Stimulated activated CD8-positive, alpha-beta memory T cell treated with anti-CD3 and anti-CD28 coated beads, Interleukin-7, amount 100 ng/mL, for 4 hours (primary cell): ENCODE data around the gene SLC25A20.
A peak's percentile ranks its signal among the peaks of the same experiment; 100 is the strongest.
"Not testable (repeated sequence)": the region's sequence is repeated elsewhere in the genome, so short reads cannot be mapped to it uniquely, and the experiment has no call there.

ENCODE experiments used
- DNase-seq, 2 donors: peaks; one replicate each; pipeline ENCODE4 v3.0.0-alpha.2; 2020; ENCODE audit warnings: low read depth in 2 of 2

Gene SLC25A20, protein sequence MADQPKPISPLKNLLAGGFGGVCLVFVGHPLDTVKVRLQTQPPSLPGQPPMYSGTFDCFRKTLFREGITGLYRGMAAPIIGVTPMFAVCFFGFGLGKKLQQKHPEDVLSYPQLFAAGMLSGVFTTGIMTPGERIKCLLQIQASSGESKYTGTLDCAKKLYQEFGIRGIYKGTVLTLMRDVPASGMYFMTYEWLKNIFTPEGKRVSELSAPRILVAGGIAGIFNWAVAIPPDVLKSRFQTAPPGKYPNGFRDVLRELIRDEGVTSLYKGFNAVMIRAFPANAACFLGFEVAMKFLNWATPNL

DNA sequence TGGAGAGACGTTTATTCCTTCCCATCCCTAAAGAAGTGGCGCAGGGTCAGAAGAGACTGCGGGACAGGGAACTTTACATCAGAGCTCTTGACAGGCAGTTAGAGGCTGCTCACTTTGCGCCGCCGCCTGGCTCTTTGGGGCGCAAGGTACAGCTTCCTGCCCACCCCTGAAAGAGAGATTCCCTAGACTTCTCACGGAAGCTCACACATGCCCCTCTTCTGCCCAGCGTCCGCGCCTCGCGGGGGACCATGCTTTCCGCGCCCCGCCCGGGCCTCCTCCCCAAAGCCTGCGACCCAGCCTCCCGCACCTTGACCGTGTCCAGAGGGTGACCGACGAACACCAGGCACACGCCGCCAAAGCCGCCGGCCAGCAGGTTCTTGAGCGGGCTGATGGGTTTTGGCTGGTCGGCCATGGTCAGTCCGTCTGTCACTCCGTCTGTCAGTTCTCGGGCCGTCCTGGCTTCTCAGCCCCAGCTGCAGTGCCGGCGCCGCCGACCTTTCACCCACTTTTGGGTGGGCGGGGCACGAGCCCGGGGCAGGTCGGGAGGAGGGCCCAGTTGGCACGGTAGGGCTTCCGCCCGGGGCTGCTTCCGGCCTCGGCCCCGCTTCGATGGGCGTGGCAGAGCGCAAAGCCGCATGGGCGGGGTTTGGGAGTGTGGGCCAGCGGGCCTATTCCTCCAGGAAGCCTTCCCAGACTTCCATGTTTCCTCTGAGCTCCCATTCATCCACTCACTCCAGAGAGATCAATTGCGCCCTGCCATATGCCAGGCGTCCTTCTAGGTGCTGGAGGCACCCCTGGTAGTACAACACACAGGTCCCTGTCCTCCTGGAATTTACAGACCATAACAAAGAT lies at the start of gene SLC25A20:
Gene SLC25A20 (minus strand): TSS at position 500 of the 852 bp plus-strand sequence. CDS start 88 bp downstream, at position 412.
- DNase-seq, result peak; percentile 84 to 87

DNA sequence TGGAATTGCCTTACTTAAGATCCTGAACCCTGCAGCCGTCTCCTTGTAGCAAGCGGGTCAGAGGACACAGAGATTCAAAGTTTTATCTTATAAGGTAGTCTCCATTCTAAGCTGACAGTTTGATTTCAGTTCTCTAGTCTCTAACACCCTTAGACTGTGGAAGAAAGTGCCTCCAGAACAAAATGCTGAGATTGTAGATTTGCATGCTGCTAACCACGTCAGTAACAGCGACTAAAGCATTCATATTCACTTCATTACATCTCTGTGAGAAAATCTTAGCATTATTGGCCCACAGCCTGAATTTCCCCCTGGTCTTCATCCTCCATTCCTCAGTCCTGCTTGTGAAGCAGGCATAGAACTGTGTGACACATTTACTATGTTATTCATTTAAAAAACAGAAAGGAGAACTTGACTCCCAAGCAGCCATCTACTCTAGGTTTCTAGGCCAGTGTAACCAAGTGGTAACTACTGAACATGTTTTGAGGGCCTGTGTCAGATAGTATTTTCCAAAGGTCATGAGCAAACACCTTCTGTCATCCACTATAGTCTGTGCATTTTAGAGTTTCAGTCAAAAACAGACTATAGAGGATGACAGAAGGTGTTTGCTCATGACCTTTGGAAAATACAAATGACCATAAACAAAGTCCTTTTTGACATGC lies 47.3 kb upstream of the SLC25A20 start:
- no peak for DNase-seq

DNA sequence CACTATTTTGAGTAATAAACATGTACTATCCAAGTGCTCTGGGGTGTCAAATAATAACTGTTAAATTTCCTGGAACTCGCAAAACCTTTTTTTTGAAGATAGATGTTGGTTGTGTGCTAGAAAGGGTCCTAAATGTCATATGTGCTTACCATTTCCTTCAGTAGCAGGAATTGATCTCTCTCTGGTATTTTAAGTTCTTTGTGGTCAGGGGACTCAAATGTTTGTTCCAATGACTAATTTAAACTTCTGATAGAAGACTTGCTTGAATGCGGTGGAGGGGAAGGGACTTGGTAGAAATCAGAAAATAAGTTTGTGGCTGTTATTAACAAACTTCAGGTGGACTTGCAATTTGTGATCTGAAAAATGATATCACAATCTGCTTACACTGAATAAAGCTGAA lies 46.8 kb upstream of the SLC25A20 start:
- DNase-seq, result no peak

DNA sequence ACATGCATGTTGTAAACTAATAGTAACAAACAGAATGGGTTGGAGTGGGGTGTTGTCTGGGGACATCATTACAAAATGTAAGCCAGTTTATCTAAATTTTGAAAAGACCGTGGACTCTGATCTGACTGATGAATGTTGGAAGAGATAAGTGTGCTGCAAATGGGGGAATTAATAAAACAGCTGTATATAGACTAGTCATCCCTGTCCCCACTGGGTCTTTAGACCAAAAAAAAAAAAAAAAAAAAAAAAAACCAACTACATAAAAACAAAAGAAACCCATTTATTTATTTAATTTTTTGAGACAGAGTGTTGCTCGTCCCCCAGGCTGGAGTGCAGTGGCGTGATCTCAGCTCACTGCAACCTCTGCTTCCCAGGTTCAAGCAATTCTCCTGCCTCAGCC lies 40.0 kb upstream of the SLC25A20 start:
- DNase-seq, result no peak

DNA sequence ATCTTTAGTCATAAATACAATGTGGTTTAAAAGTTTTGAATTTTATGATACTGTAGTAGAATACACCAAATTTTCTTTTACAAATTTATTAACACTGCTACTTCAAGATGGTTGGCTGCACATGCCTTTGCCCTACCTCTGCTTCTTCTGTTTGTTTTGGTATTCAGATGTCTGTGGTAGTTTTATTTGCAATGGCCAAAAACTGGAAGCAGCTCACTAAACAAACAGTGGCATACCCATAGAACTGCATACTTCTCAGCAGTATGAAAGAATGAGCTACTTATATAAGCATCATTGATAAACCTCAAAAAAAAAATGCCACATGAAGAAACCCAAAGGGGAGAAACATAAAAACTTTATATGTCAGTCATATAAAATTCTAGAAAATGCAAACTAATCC lies 39.5 kb upstream of the SLC25A20 start:
- DNase-seq, result no peak

DNA sequence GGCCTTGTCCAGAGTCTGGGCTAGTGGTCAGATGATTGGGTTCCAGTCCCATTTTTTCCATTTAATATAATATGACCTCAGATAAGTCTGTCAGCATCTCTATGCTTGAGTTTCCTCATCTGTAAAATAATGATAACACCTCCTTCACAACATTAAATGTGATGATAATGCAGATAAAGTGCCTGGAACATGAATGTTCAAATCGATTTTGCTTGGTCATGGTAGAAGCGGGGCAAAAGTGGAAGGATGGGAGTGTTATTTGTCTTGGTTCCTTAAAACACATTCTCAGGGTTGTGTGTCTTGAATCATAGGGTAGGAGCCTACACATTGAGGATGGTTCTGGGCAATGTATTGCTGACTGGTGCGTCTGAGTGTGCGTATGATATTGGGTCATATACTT lies 36.8 kb upstream of the SLC25A20 start:
- DNase-seq, result no peak

DNA sequence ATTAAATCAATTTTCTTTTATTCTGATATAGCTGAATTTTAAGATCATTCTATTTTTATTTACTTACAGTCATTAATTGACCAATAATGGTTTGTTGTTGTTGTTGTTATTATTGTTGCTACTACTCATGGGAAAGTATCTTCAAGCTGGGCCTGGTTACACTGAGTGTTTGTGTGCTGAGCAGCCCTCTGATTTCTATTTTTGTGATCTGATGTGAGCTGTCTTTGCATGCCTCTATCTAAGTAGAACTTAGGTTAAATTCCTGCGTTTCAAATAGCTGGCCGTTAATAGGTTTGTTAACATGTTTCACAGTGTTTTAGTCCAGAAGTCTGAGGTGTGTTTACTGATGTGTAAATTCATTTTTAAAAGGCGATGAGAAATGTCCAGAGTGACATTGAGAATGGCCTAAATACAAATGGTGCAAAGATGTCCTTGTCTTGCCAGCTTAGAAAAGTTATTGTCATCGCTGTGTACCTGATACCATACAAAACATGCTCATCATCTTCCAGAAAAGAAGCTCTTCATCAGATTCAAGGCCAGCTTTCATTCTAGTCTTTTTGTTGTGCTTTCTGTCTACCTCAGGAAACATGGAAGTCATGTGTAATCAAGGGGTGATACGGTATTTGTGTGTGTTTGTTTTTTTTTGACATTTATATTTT lies 35.8 kb upstream of the SLC25A20 start:
- DNase-seq, result no peak

DNA sequence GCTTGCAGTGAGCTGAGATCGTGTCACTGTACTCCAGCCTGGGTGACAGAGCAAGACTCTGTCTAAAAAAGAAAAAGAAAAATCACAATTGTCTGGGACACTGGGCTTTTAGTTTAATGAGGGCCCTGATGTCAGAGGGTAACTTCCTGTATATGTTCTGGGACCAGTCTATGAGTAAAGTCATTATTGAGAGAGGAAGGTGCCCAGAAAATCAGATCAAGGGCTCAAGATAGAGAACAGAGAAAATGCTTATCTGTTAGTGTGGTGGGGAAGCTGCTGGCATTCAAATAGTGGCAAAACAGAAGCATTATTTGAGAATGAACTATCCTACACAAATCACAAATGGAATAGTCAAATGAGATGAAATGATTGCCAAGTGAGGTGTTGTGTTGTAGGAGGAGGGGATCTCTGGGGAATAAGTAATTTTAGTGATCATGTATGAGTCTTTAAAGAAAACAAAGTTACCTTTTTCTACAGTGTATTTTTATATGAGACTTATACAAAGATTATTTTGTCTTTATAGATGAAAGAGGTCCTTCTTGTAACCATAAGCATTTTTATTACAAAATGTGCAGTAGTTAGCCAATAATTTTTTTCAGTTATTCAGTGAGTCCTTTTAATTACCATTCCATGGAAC lies 33.4 kb upstream of the SLC25A20 start:
- DNase-seq, result no peak

DNA sequence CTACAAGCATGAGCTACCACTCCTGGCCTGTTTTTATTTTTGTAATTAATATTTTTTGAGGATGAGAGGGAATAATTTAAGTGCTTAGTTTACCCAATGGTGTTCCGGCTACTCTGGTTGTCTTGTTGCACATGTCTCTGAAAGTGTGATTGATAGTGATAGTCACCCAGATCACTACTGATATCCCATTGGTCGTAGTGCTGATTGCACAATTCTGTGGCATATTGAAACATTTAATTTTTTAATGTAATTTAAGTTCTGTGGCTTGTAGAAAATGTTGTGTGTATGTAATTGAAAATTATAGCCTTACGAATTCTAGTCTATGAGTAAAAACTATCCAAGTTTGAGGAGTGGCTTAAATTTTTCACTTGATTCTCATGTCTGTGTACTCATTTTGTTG lies 31.9 kb upstream of the SLC25A20 start:
- DNase-seq, result no peak

DNA sequence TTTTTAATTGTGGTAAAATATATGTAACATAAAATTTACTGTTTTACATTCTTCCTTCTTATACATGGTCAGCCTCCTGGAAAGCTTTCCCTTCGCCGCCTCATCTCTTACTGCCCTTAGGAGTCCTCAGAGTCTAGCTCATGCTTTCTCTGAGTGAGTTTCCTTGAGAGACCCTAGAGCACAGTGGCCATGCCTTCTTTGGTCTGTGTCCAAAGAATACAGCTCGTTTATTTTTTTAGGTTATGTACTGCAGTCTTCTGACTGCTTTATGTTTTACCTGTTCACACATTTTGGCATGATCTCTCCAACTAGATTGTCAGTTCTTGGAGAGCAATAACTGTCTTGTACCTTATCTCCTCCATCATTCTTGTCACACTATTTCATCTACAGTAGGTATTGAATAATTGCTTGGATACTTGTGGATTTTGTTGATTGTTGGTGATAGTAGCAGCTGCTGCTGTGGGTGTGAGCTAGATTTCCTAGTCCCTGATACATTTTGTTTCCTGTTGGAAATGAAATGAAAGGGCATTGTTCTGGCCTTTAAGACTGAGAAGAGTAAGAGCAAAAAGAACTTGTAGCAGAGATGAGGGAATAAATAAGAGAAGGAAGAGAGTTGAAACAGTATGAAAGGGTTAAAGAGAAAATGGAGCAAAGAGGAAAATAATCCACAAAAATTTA lies 30.8 kb upstream of the SLC25A20 start:
- DNase-seq, result no peak

DNA sequence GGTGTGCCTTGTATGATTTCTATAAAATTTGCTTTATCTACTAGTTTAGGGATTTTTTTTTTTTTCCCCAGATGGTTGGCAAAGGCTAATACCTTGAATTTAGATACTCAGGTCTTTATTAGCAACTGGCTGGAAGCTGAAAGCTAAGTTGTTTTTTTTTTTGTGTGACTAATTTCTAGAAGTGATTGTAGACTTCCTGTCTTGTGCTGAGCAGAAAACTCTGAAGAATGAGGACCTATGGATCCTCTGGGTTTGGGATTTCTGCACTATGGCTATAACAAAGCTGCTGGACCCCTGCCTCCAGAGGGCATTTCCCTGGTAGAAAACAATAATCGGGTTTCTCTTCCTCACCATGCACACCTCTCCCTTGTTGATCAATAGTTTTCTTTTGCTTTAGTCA lies 30.0 kb upstream of the SLC25A20 start:
- no peak for DNase-seq

DNA sequence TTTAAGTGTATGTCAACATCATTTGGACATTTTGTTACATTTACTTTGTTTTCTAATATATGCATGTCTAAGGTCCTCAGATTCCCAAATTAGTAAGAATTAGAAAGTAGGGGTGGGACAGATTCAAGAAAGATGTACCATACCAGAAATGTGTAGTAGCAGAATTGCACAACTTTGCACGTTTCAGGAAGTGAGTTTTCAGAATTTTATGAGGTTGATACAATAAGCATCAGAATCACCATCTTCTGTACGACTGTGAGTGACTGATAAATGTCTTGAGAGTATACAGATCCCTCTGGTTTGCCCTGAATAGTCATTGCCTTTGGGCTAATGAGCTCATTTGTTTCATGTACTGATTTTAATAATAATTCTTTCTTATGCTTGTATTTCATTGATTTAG lies 29.2 kb upstream of the SLC25A20 start:
- no peak for DNase-seq

DNA sequence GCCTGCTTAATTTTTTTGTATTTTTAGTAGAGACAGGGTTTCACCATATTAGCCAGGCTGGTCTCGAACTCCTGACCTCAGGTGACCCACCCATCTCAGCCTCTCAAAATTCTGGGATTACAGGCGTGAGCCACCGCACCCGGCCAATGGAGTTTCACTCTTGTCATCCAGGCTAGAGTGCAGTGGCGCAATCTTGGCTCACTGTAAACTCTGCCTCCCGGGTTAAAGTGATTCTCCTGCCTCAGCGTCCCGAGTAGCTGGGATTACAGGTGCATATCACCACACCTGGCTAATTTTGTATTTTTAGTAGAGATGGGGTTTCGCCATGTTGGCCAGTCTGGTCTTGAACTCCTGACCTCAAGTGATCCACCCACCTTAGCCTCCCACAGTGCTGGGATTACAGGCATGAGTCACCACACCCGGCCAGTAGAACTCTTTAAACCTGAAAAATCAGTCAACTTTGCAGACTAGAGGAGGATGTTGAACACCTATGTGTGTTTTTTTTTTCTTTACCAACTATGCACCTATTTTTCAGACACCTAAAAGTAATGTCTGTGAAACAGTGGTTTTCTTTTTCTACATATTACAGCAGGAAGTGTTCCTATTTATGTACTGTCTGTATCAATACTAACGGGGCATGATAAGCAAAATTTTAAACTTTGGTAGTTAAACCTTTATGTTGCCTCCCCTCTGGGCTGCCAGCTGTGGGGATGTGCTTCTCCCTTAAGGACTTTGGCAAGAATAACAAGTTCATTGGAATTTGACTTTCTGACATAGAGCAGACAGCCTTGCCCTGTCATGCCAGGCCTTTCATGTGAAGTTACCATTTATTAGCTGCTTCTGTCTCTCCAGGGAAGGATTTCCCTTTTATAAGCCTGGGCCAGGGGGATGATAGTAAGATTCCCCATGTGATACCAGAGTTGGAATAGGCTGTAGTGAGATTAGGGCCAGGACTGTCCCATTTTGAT lies 28.0 kb upstream of the SLC25A20 start:
- no peak for DNase-seq

DNA sequence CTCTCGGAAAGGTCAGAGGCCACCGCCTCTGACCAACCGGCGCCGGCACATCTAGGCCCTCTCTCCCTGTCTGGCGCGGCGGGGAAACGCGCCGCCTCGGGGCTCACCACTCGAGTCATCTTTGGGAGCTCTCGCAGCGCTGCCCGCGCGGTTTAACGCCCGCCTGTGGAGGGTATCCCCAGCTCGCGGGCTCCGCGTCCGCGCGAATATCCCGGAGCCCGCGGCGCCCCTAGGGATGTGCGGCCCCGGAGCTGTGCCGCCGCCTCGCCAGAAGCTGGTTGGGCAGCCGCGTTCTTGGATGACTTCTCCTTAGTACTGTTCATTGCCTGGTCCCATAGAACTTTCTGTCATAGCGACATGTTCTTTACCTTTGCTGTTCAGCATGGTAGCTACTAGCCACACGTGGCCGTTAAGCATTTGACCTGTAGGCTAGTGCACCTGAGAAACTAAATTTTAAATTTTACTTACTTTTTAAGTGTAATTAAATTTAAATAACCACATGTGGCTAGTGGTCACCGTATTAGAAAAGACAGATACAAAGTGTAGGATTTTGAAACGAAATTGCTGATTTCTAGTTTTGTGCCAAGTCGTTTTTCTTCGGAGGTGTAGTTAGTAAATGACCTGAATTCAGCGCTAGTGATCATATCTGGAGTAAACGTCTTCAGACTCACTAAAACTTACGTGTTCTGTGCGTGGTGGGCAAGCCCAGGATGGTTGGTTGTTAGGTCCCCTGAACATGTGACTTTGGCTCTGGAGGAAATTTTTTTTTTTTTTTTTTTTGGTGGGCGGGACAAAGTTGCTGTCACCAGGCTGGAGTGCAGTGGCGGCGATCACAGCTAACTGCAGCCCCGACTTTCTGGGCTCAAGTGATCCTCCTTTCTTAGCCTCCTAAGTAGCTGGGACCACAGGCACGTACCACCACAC lies 20.8 kb upstream of the SLC25A20 start:
- peak in 1 of 2 donors; percentile 48 for DNase-seq

DNA sequence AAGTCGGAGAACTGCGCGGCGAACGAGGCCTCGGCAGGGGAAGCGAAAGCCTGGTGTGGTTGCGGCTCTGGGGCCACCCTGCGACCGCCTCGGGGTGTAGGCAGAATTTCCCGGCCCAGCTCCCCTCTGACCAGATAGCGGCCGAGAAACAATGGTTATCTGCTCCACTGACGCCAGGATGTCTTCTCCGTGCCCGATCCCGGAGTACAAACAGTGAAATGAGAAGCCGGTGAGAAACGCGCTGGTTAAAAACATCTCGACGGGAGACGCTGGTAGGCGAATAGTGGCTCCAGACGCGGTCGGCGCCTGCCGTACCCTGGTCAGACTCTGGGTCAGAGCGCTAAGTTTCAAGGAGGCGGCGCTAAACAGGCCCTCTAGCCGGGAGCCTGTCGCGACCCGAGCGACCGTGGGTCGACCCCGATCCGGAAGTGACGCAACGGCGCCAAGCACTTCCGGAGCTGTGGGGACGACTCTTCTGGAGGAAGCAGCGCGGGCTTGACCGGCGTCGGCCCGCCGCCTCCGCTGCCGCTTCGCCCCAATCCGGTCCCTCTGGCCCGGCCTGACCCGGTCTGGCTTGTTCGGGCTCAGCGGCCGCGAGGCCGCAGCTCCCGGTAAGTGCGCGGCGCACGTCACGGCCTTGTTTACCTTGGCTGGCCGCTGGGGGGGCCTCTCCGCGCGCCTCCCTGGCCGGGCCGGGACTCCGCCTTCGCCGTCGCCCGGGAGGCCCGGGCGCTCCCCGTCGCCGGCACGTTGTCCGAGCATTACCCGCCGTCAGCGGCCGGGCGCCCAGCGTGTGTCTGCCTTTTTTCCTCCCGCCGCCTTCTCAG lies 19.9 kb upstream of the SLC25A20 start, which contains the start of gene ARIH2:
Gene ARIH2 (plus strand): TSS at position 455 of the 827 bp plus-strand sequence. CDS start 8,717 bp downstream, outside the sequence.
- peak; percentile 71 to 85 for DNase-seq

DNA sequence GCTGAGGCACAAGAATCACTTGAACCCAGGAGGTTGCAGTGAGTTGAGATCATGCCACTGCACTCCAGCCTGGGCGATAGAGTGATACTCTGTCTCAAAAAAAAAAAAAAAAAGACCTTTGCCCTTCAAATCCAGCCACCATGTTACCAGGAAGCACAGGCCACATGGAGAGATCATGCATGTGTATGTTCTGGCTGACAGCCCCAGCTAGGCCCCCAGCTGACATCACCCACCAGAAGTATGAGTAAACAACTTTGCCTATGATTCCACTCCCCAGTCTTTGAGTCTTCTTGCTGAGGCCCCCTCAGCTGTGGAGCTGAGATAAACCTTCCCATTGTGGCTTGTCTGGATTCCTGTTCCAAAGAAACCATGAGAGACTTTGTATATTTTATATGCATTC lies 16.6 kb upstream of the SLC25A20 start:
- no peak for DNase-seq

DNA sequence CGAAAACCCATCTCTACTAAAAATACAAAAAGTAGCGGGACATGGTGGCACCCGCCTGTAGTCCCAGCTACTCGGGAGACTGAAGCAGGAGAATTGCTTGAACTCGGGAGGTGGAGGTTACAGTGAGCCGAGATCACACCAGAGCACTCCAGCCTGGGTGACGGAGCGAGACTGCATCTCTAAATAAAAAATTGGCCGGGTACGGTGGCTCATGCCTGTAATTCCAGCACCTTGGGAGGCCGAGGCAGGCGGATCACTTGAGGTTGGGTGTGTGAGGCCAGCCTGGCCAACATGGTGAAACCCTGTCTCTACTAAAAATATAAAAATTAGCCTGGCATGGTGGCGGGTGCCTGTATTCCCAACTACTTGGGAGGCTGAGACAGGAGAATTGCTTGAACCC lies 8.3 kb upstream of the SLC25A20 start:
- DNase-seq, result not testable (repeated sequence)

DNA sequence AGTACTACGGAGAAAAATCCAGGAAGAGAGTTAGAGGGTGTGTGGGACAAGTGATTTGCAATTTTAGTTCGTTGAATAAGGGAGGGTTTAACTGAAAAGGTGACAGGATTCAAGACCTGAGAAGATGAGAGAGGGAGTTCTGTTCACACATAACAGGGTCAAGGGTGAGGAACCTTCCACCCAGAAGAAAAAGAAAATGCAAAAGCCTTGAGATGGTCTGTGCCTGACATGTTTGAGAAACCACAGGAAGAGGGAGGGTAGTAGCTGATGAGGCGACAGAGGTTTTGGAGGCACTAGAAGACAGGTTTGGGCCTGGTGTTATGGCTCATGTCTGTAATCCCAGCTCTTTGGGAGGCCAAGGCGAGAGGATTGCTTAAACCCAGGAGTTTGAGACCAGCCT lies 591 bp upstream of the SLC25A20 start:
- DNase-seq, result peak in 1 of 2 donors; percentile 9
